ENCODE measurements around the gene SDHAF4.
"Not testable (repeated sequence)": the region's sequence is repeated elsewhere in the genome, so short reads cannot be mapped to it uniquely, and the experiment has no call there.

SDHAF4 gene

GRCh38 chr6:70547905-70548304, 18.8 kb upstream of the SDHAF4 start:
- Histone ChIP-seq H3K9ac (ENCODE audit: low read depth in 1 of 2, low read length in 2 of 2) (no peak overlapping the region), H3K4me3 (ENCODE audit: low read length in 2 of 2) (no peak overlapping the region), H3K9me3 (ENCODE audit: control insufficient read depth in 2 of 2, low read length in 2 of 2) (no peaks in the 10 kb centered on the region), H3K27me3 (ENCODE audit: control insufficient read depth in 2 of 2, insufficient read depth in 2 of 2, low read length in 2 of 2) (no peaks in the 10 kb centered on the region), H3K4me1 (ENCODE audit: control insufficient read depth in 2 of 2, insufficient read depth in 2 of 2, low read length in 2 of 2) (no peaks in the 10 kb centered on the region), H3K36me3 (ENCODE audit: control insufficient read depth in 2 of 2, insufficient read depth in 2 of 2, low read length in 2 of 2) (peaks cover 6 to 11% of the 10 kb centered on the region in 2 donors), H3K27ac (ENCODE audit: low read depth in 2 of 2, low read length in 2 of 2) (no peak overlapping the region)

- H3K9me3 ChIP-seq (ENCODE audit: control insufficient read depth in 2 of 2, low read length in 2 of 2) = no peaks in the 10 kb centered on the region
- no peaks in the 10 kb centered on the region for H3K4me1 ChIP-seq (ENCODE audit: control insufficient read depth in 2 of 2, insufficient read depth in 2 of 2, low read length in 2 of 2)
- no peak overlapping the region for H3K27ac ChIP-seq (ENCODE audit: low read depth in 2 of 2, low read length in 2 of 2)
These were observed 17.4 kb upstream of the SDHAF4 start for GRCh38 chr6:70549327-70549726.

GRCh38 chr6:70551566-70551965, 15.2 kb upstream of the SDHAF4 start:
- peaks cover 0 to 3% of the 10 kb centered on the region in 2 donors for H3K36me3 ChIP-seq (ENCODE audit: control insufficient read depth in 2 of 2, insufficient read depth in 2 of 2, low read length in 2 of 2)
- no peak overlapping the region for H3K9ac ChIP-seq (ENCODE audit: low read depth in 1 of 2, low read length in 2 of 2)
- H3K4me1 ChIP-seq (ENCODE audit: control insufficient read depth in 2 of 2, insufficient read depth in 2 of 2, low read length in 2 of 2) = no peaks in the 10 kb centered on the region
- no peak overlapping the region for H3K4me3 ChIP-seq (ENCODE audit: low read length in 2 of 2)
- no peak overlapping the region for H3K27ac ChIP-seq (ENCODE audit: low read depth in 2 of 2, low read length in 2 of 2)
- H3K9me3 ChIP-seq (ENCODE audit: control insufficient read depth in 2 of 2, low read length in 2 of 2) = no peaks in the 10 kb centered on the region
- H3K27me3 ChIP-seq (ENCODE audit: control insufficient read depth in 2 of 2, insufficient read depth in 2 of 2, low read length in 2 of 2) = no peaks in the 10 kb centered on the region

More at GRCh38 chr6:70549327-70549726, 17.4 kb upstream of the SDHAF4 start:
- H3K36me3 ChIP-seq (ENCODE audit: control insufficient read depth in 2 of 2, insufficient read depth in 2 of 2, low read length in 2 of 2) = peaks cover 3 to 5% of the 10 kb centered on the region in 2 donors
- H3K4me3 ChIP-seq (ENCODE audit: low read length in 2 of 2) = no peak overlapping the region
- H3K27me3 ChIP-seq (ENCODE audit: control insufficient read depth in 2 of 2, insufficient read depth in 2 of 2, low read length in 2 of 2) = no peaks in the 10 kb centered on the region
- no peak overlapping the region for H3K9ac ChIP-seq (ENCODE audit: low read depth in 1 of 2, low read length in 2 of 2)

- H3K4me1 ChIP-seq (ENCODE audit: control insufficient read depth in 2 of 2, insufficient read depth in 2 of 2, low read length in 2 of 2); H3K9ac ChIP-seq (ENCODE audit: low read depth in 1 of 2, low read length in 2 of 2); H3K9me3 ChIP-seq (ENCODE audit: control insufficient read depth in 2 of 2, low read length in 2 of 2); H3K27ac ChIP-seq (ENCODE audit: low read depth in 2 of 2, low read length in 2 of 2); H3K27me3 ChIP-seq (ENCODE audit: control insufficient read depth in 2 of 2, insufficient read depth in 2 of 2, low read length in 2 of 2); H3K4me3 ChIP-seq (ENCODE audit: low read length in 2 of 2); H3K36me3 ChIP-seq (ENCODE audit: control insufficient read depth in 2 of 2, insufficient read depth in 2 of 2, low read length in 2 of 2): not testable (repeated sequence)
These were observed 14.3 kb upstream of the SDHAF4 start for GRCh38 chr6:70552286-70552940.

GRCh38 chr6:70552974-70553373, 13.8 kb upstream of the SDHAF4 start:
- no peak overlapping the region for H3K4me3 ChIP-seq (ENCODE audit: low read length in 2 of 2)

GRCh38 chr6:70557998-70558397, 8.7 kb upstream of the SDHAF4 start:
- no peak overlapping the region for H3K27ac ChIP-seq (ENCODE audit: low read depth in 2 of 2, low read length in 2 of 2)
- no peaks in the 10 kb centered on the region for H3K4me1 ChIP-seq (ENCODE audit: control insufficient read depth in 2 of 2, insufficient read depth in 2 of 2, low read length in 2 of 2)
- H3K9ac ChIP-seq (ENCODE audit: low read depth in 1 of 2, low read length in 2 of 2) = no peak overlapping the region
- H3K9me3 ChIP-seq (ENCODE audit: control insufficient read depth in 2 of 2, low read length in 2 of 2) = no peaks in the 10 kb centered on the region
- H3K27me3 ChIP-seq (ENCODE audit: control insufficient read depth in 2 of 2, insufficient read depth in 2 of 2, low read length in 2 of 2) = no peaks in the 10 kb centered on the region
- no peak overlapping the region for H3K4me3 ChIP-seq (ENCODE audit: low read length in 2 of 2)
- peaks cover 0 to 8% of the 10 kb centered on the region in 2 donors for H3K36me3 ChIP-seq (ENCODE audit: control insufficient read depth in 2 of 2, insufficient read depth in 2 of 2, low read length in 2 of 2)

More at GRCh38 chr6:70552974-70553373, 13.8 kb upstream of the SDHAF4 start:
- Histone ChIP-seq H3K4me1 (ENCODE audit: control insufficient read depth in 2 of 2, insufficient read depth in 2 of 2, low read length in 2 of 2) (no peaks in the 10 kb centered on the region), H3K36me3 (ENCODE audit: control insufficient read depth in 2 of 2, insufficient read depth in 2 of 2, low read length in 2 of 2) (peaks cover under 1 to 3% of the 10 kb centered on the region in 2 donors), H3K9me3 (ENCODE audit: control insufficient read depth in 2 of 2, low read length in 2 of 2) (no peaks in the 10 kb centered on the region), H3K9ac (ENCODE audit: low read depth in 1 of 2, low read length in 2 of 2) (no peak overlapping the region), H3K27ac (ENCODE audit: low read depth in 2 of 2, low read length in 2 of 2) (no peak overlapping the region), H3K27me3 (ENCODE audit: control insufficient read depth in 2 of 2, insufficient read depth in 2 of 2, low read length in 2 of 2) (no peaks in the 10 kb centered on the region)

GRCh38 chr6:70562401-70562800, 4.3 kb upstream of the SDHAF4 start:
- not testable (repeated sequence) for H3K27me3 ChIP-seq (ENCODE audit: control insufficient read depth in 2 of 2, insufficient read depth in 2 of 2, low read length in 2 of 2); H3K4me1 ChIP-seq (ENCODE audit: control insufficient read depth in 2 of 2, insufficient read depth in 2 of 2, low read length in 2 of 2); H3K27ac ChIP-seq (ENCODE audit: low read depth in 2 of 2, low read length in 2 of 2); H3K9me3 ChIP-seq (ENCODE audit: control insufficient read depth in 2 of 2, low read length in 2 of 2); H3K9ac ChIP-seq (ENCODE audit: low read depth in 1 of 2, low read length in 2 of 2); H3K36me3 ChIP-seq (ENCODE audit: control insufficient read depth in 2 of 2, insufficient read depth in 2 of 2, low read length in 2 of 2); H3K4me3 ChIP-seq (ENCODE audit: low read length in 2 of 2)

- Histone ChIP-seq H3K4me3 (ENCODE audit: low read length in 2 of 2) (no peak overlapping the region), H3K36me3 (ENCODE audit: control insufficient read depth in 2 of 2, insufficient read depth in 2 of 2, low read length in 2 of 2) (no peaks in the 10 kb centered on the region), H3K27ac (ENCODE audit: low read depth in 2 of 2, low read length in 2 of 2) (no peak overlapping the region), H3K9ac (ENCODE audit: low read depth in 1 of 2, low read length in 2 of 2) (no peak overlapping the region), H3K4me1 (ENCODE audit: control insufficient read depth in 2 of 2, insufficient read depth in 2 of 2, low read length in 2 of 2) (peaks cover 0 to 6% of the 10 kb centered on the region in 2 donors), H3K9me3 (ENCODE audit: control insufficient read depth in 2 of 2, low read length in 2 of 2) (no peaks in the 10 kb centered on the region), H3K27me3 (ENCODE audit: control insufficient read depth in 2 of 2, insufficient read depth in 2 of 2, low read length in 2 of 2) (no peaks in the 10 kb centered on the region)
These were observed 3.2 kb upstream of the SDHAF4 start for GRCh38 chr6:70563530-70563929.

GRCh38 chr6:70574643-70575042, 7.9 kb downstream of the SDHAF4 start:
- Histone ChIP-seq H3K4me1 (ENCODE audit: control insufficient read depth in 2 of 2, insufficient read depth in 2 of 2, low read length in 2 of 2) (peaks cover 0 to 5% of the 10 kb centered on the region in 2 donors), H3K4me3 (ENCODE audit: low read length in 2 of 2) (no peak overlapping the region), H3K27me3 (ENCODE audit: control insufficient read depth in 2 of 2, insufficient read depth in 2 of 2, low read length in 2 of 2) (no peaks in the 10 kb centered on the region), H3K36me3 (ENCODE audit: control insufficient read depth in 2 of 2, insufficient read depth in 2 of 2, low read length in 2 of 2) (no peaks in the 10 kb centered on the region), H3K9ac (ENCODE audit: low read depth in 1 of 2, low read length in 2 of 2) (no peak overlapping the region), H3K27ac (ENCODE audit: low read depth in 2 of 2, low read length in 2 of 2) (no peak overlapping the region), H3K9me3 (ENCODE audit: control insufficient read depth in 2 of 2, low read length in 2 of 2) (no peaks in the 10 kb centered on the region)

- peaks cover 0 to 8% of the 10 kb centered on the region in 2 donors for H3K36me3 ChIP-seq (ENCODE audit: control insufficient read depth in 2 of 2, insufficient read depth in 2 of 2, low read length in 2 of 2)
- no peaks in the 10 kb centered on the region for H3K27me3 ChIP-seq (ENCODE audit: control insufficient read depth in 2 of 2, insufficient read depth in 2 of 2, low read length in 2 of 2)
- no peak overlapping the region for H3K27ac ChIP-seq (ENCODE audit: low read depth in 2 of 2, low read length in 2 of 2)
These were observed 9.3 kb downstream of the SDHAF4 start for GRCh38 chr6:70575899-70576495.

More at GRCh38 chr6:70575899-70576495, 9.3 kb downstream of the SDHAF4 start:
- Histone ChIP-seq H3K9me3 (ENCODE audit: control insufficient read depth in 2 of 2, low read length in 2 of 2) (no peaks in the 10 kb centered on the region), H3K4me1 (ENCODE audit: control insufficient read depth in 2 of 2, insufficient read depth in 2 of 2, low read length in 2 of 2) (peaks cover 0 to 5% of the 10 kb centered on the region in 2 donors), H3K4me3 (ENCODE audit: low read length in 2 of 2) (no peak overlapping the region), H3K9ac (ENCODE audit: low read depth in 1 of 2, low read length in 2 of 2) (no peak overlapping the region)

Measured in mucosa of rectum (tissue), 2 donors.